Measurements from ENCODE around the gene FAM234A.
"Not testable (repeated sequence)": the region's sequence is repeated elsewhere in the genome, so short reads cannot be mapped to it uniquely, and the experiment has no call there.

FAM234A gene

DNA sequence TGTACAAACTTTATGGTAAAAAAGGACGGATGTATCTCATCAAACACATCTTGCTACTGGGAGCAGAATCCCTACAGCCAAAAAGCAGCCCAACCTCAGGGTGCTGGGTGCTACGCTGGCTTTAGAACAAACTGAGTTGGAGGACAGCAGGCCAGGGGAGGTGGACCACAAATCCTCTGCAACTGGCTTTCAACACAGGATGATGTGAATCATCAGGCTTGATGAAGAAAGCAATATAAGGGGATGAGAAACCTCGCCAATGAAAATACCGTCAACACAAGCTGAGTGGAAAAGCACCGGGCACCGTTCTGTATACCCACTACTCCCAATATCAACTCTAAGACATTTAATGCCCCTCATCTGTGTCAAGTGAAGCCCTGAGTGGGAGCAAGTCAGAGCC, 40.1 kb upstream of the FAM234A start:
- TF ChIP-seq CTCF (IDR thresholded peaks at IDR 0.05; ENCODE audit: insufficient read depth, low read length, poor library complexity, severe bottlenecking) (no peak), EZH2phosphoT487 (conservative IDR thresholded peaks at IDR 0.05; ENCODE audit: low read length) (no peak)
- Histone ChIP-seq H3K27ac (ENCODE audit: low read depth, low read length) (no peak overlapping the region), H3K9ac (ENCODE audit: low read length) (no peak overlapping the region), H2AFZ (ENCODE audit: low read depth, low read length, severe bottlenecking) (no peak overlapping the region), H3K27me3 (ENCODE audit: low read length) (no peaks in the 10 kb centered on the region), H3K4me2 (ENCODE audit: low read depth, low read length, poor library complexity, severe bottlenecking) (no peak overlapping the region), H3K36me3 (ENCODE audit: low read length) (peaks cover 9% of the 10 kb centered on the region; the same call in 1 of the 2 replicates), H3K9me2 (replicated peaks; ENCODE audit: insufficient read depth, low read length) (no peaks in the 10 kb centered on the region), H4K20me1 (ENCODE audit: low read depth, low read length) (no peaks in the 10 kb centered on the region), H3K9me3 (ENCODE audit: insufficient read depth, low read length) (no peaks in the 10 kb centered on the region), H3K79me2 (ENCODE audit: insufficient read depth, low read length) (no peaks in the 10 kb centered on the region), H3F3A (ENCODE audit: insufficient read depth) (no peaks in the 10 kb centered on the region), H3K4me3 (ENCODE audit: insufficient read depth, low read length, poor library complexity, severe bottlenecking) (no peak overlapping the region)

GRCh38 chr16:200388-200787, 34.2 kb upstream of the FAM234A start:
- no peaks in the 10 kb centered on the region for H3K79me2 ChIP-seq (ENCODE audit: insufficient read depth, low read length)
- H3K27ac ChIP-seq (ENCODE audit: low read depth, low read length): no peak overlapping the region
- no peaks in the 10 kb centered on the region for H3K9me2 ChIP-seq (replicated peaks; ENCODE audit: insufficient read depth, low read length)
- no peak overlapping the region for H3K4me3 ChIP-seq (ENCODE audit: insufficient read depth, low read length, poor library complexity, severe bottlenecking)
- TF ChIP-seq EZH2phosphoT487 (conservative IDR thresholded peaks at IDR 0.05; ENCODE audit: low read length) (no peak), CTCF (IDR thresholded peaks at IDR 0.05; ENCODE audit: insufficient read depth, low read length, poor library complexity, severe bottlenecking) (no peak)
- H3K4me2 ChIP-seq (ENCODE audit: low read depth, low read length, poor library complexity, severe bottlenecking): no peak overlapping the region
- no peaks in the 10 kb centered on the region for H3K27me3 ChIP-seq (ENCODE audit: low read length)
- no peaks in the 10 kb centered on the region for H3K9me3 ChIP-seq (ENCODE audit: insufficient read depth, low read length)
- no peaks in the 10 kb centered on the region for H4K20me1 ChIP-seq (ENCODE audit: low read depth, low read length)
- H3F3A ChIP-seq (ENCODE audit: insufficient read depth): no peaks in the 10 kb centered on the region
- no peak overlapping the region for H2AFZ ChIP-seq (ENCODE audit: low read depth, low read length, severe bottlenecking)
- H3K36me3 ChIP-seq (ENCODE audit: low read length): peaks cover 13% of the 10 kb centered on the region; the same call in 1 of the 2 replicates
- no peak overlapping the region for H3K9ac ChIP-seq (ENCODE audit: low read length)

GRCh38 chr16:203246-203645, 31.4 kb upstream of the FAM234A start:
- H3K79me2 ChIP-seq (ENCODE audit: insufficient read depth, low read length): no peaks in the 10 kb centered on the region
- no peak overlapping the region for H3K27ac ChIP-seq (ENCODE audit: low read depth, low read length)
- no peaks in the 10 kb centered on the region for H3F3A ChIP-seq (ENCODE audit: insufficient read depth)
- H3K36me3 ChIP-seq (ENCODE audit: low read length): peaks cover 26% of the 10 kb centered on the region; the same call in 1 of the 2 replicates
- H3K27me3 ChIP-seq (ENCODE audit: low read length): no peaks in the 10 kb centered on the region
- H2AFZ ChIP-seq (ENCODE audit: low read depth, low read length, severe bottlenecking): no peak overlapping the region
- no peak overlapping the region for H3K4me3 ChIP-seq (ENCODE audit: insufficient read depth, low read length, poor library complexity, severe bottlenecking)
- no peaks in the 10 kb centered on the region for H3K9me2 ChIP-seq (replicated peaks; ENCODE audit: insufficient read depth, low read length)
- H3K9me3 ChIP-seq (ENCODE audit: insufficient read depth, low read length): no peaks in the 10 kb centered on the region
- TF ChIP-seq CTCF (IDR thresholded peaks at IDR 0.05; ENCODE audit: insufficient read depth, low read length, poor library complexity, severe bottlenecking) (no peak), EZH2phosphoT487 (conservative IDR thresholded peaks at IDR 0.05; ENCODE audit: low read length) (no peak)
- H4K20me1 ChIP-seq (ENCODE audit: low read depth, low read length): no peaks in the 10 kb centered on the region
- no peak overlapping the region for H3K9ac ChIP-seq (ENCODE audit: low read length)
- no peak overlapping the region for H3K4me2 ChIP-seq (ENCODE audit: low read depth, low read length, poor library complexity, severe bottlenecking)

DNA sequence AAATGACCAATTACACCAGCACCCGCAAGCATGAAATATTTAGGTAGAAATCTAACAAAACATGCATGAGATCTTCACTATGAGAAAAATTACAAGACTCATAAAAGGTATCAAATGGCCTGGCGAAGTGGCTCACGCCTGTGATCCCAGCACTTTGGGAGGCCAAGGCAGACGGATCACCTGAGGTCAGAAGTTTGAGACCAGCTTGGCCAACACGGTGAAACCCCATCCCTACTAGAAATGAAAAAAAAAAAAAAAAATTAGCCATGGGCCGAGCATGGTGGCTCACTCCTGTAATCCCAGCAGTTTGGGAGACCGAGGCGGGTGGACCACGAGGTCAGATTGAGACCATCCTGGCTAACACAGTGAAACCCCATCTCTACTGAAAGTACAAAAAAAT, 30.6 kb upstream of the FAM234A start:
- H2AFZ ChIP-seq (ENCODE audit: low read depth, low read length, severe bottlenecking); H3K9ac ChIP-seq (ENCODE audit: low read length): not testable (repeated sequence)
- H3K36me3 ChIP-seq (ENCODE audit: low read length): peaks cover 21% of the 10 kb centered on the region; the same call in 1 of the 2 replicates

GRCh38 chr16:209359-209758, 25.3 kb upstream of the FAM234A start:
- H3K9me3 ChIP-seq (ENCODE audit: insufficient read depth, low read length); H2AFZ ChIP-seq (ENCODE audit: low read depth, low read length, severe bottlenecking); H4K20me1 ChIP-seq (ENCODE audit: low read depth, low read length); H3K27ac ChIP-seq (ENCODE audit: low read depth, low read length); H3K4me2 ChIP-seq (ENCODE audit: low read depth, low read length, poor library complexity, severe bottlenecking); H3K9ac ChIP-seq (ENCODE audit: low read length); H3K4me3 ChIP-seq (ENCODE audit: insufficient read depth, low read length, poor library complexity, severe bottlenecking); H3F3A ChIP-seq (ENCODE audit: insufficient read depth); H3K9me2 ChIP-seq (replicated peaks; ENCODE audit: insufficient read depth, low read length); H3K27me3 ChIP-seq (ENCODE audit: low read length): not testable (repeated sequence)
- peaks cover 16% of the 10 kb centered on the region; the same call in 1 of the 2 replicates for H3K36me3 ChIP-seq (ENCODE audit: low read length)
- peaks cover 35% of the 10 kb centered on the region for H3K79me2 ChIP-seq (ENCODE audit: insufficient read depth, low read length)

More for the DNA sequence above, 30.6 kb upstream of the FAM234A start:
- not testable (repeated sequence) for H3K27ac ChIP-seq (ENCODE audit: low read depth, low read length); H4K20me1 ChIP-seq (ENCODE audit: low read depth, low read length); H3K27me3 ChIP-seq (ENCODE audit: low read length); H3K4me3 ChIP-seq (ENCODE audit: insufficient read depth, low read length, poor library complexity, severe bottlenecking); H3K79me2 ChIP-seq (ENCODE audit: insufficient read depth, low read length); H3K4me2 ChIP-seq (ENCODE audit: low read depth, low read length, poor library complexity, severe bottlenecking); H3K9me3 ChIP-seq (ENCODE audit: insufficient read depth, low read length); H3K9me2 ChIP-seq (replicated peaks; ENCODE audit: insufficient read depth, low read length); H3F3A ChIP-seq (ENCODE audit: insufficient read depth)

GRCh38 chr16:211631-212180, 22.9 kb upstream of the FAM234A start:
- not testable (repeated sequence) for H3K27ac ChIP-seq (ENCODE audit: low read depth, low read length); H3K4me3 ChIP-seq (ENCODE audit: insufficient read depth, low read length, poor library complexity, severe bottlenecking); H3K4me2 ChIP-seq (ENCODE audit: low read depth, low read length, poor library complexity, severe bottlenecking); H3K9me2 ChIP-seq (replicated peaks; ENCODE audit: insufficient read depth, low read length); H3K27me3 ChIP-seq (ENCODE audit: low read length); H3F3A ChIP-seq (ENCODE audit: insufficient read depth); H2AFZ ChIP-seq (ENCODE audit: low read depth, low read length, severe bottlenecking); H3K9me3 ChIP-seq (ENCODE audit: insufficient read depth, low read length); H3K36me3 ChIP-seq (ENCODE audit: low read length); H3K9ac ChIP-seq (ENCODE audit: low read length); H4K20me1 ChIP-seq (ENCODE audit: low read depth, low read length)
- H3K79me2 ChIP-seq (ENCODE audit: insufficient read depth, low read length): peaks cover 49% of the 10 kb centered on the region
